NCI-H2196 (cell line): ENCODE results near the gene PORCN.

ENCODE experiments used
- DNase-seq: peaks from one replicate; lab custom pipeline; 2025; ENCODE audit not compliant: unreplicated experiment; lab: John Stamatoyannopoulos, UW

Gene PORCN

DNA sequence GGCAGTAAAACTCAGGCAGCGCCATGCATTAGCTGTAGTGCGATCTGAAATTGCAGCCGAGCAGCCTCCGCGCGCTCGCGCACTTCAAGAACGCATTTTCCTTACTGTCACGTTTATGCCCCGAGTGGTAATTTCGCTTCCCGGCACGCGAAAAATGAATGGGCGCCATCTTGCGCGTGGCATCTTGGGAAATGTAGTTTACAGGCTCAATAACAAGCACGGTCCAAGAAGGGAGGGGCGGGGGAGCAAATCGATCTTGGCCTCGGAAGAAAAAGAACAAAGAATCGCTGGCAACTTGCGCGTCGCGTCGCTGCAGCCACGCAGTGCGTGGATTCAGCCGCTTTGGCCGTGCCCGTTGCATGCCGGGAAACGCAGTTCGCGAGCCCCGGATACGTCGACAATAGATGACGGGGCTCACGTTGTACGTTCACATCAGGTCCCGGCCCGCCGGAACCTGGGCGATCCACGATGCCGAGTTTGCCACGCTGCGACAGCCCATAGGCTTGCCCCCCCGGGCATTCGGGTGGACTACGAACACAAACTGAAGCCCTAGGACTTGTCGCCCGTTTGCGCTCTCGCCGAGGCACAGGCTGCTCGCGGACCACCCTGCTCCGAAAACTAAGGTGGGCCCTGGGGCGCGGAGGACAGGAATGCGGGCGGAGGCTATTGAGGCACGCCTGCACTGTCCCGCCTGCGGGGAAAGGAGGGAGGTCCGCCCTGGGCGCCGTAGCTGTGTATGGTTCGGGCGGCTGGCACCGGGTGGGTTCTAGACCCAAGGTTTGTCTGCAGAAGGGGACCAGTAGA is 32.8 kb upstream of the PORCN start, which contains the start of gene FTSJ1:
Gene FTSJ1, plus strand, starts transcription at position 426 of the 804 bp plus-strand sequence. CDS start 1,849 bp downstream, outside the sequence.
- DNase-seq, result peak; percentile 68

DNA sequence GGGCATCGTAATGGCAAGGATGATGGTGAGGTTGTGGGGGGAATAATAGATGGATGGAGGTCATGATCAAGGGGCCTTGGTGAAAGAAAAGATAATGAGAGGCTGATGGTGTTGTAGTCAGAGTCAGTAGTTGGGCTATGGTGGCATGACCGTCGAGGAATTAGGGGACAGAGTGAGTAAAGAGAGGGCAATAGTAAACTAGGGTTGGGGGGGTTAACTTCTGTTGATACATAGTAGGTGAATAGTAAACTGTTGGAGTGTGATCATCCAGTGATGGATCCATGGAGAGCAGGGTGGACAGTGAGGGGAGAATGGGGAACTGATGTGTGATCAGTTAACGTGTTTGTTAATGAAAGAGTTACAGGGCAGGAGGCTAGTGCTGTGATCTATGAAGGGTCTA is 31.9 kb upstream of the PORCN start:
- no peak for DNase-seq

DNA sequence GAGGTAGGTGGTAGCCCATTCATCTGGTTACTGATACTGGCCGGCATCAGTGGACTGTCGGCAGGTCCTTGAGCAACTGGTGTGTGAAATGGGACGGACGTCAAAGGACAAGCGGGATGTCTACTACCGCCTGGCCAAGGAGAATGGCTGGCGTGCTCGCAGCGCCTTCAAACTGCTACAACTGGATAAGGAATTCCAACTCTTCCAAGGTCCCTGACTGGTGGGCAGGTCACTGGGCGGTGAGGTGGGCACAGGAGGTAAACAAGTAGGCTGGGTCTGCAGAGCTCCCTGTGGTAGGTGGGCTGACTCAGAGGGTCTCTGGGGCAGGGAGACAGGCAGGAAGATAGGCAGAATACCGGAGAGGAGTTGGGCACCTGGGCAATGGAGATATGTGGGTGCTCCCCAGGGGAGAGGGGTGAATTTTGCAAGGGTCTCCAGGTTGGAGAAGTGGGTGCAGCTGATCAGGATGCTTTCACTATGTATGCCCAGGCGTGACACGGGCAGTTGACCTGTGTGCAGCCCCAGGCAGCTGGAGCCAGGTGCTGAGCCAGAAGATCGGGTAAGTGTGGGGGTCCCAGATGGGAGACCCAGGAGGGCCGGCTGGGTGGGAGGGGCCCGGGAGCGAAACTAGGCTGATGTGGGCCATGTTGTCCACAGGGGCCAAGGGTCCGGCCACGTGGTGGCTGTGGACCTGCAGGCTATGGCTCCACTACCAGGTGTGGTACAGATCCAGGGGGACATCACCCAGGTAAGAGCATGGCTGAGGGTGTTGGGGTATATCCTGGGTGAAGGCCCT is 30.6 kb upstream of the PORCN start:
- DNase-seq, result no peak

DNA sequence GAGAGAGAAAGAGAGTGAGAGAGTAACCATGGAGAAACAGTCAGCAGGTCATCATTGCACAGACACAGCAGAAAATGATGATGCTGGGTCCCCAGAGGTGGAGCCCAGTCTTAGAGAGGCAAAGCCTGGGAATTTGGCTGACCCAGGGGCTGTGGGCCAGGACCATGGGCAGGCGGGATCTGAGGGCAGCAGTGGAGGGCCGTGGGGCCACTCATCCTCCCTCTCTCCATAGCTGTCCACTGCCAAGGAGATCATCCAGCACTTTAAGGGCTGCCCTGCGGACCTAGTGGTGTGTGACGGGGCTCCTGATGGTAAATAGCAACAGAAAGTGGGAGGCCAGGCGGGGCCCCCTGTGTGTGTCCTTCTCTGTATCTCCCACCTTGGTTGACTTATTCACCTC is 30.0 kb upstream of the PORCN start:
- no peak for DNase-seq

DNA sequence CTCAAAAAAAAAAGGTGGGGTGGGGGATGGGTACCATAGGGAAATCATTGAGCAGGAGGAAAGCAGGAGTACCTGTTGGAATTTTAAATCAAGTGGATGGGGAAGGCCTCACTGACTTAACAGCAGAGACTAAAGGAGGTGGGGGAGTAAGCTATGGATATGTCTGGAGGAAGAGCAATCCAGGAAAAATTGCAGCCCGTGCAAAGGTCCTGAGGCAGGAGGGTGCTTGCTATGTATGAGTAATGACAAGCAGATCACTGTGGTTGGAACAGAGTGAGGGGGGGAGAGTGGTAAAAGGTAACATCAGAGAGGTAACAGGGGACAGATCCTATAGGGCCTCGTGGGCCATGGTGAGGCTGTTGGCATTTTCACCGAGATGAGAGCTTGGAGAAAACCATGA is 28.6 kb upstream of the PORCN start:
- no peak for DNase-seq

DNA sequence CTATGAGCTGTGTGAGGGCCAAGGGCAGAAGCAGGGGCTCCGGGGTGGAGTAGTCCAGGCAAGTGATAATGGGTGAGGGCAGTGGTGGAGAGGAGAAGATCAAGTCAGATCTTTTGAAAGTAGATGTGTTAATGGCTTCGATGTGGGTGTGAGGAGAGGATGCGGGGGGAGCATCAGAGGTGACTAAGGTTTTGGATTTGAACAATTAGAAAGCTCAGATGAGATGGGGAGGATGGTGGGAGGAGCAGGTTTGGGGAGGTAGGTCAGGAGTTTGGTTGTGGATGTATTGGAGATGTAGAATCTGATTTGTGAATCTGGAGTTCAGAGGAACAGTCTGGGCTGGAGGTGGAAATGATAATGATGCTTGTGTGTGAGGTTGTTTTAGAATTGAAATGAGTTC is 28.2 kb upstream of the PORCN start:
- no peak for DNase-seq

DNA sequence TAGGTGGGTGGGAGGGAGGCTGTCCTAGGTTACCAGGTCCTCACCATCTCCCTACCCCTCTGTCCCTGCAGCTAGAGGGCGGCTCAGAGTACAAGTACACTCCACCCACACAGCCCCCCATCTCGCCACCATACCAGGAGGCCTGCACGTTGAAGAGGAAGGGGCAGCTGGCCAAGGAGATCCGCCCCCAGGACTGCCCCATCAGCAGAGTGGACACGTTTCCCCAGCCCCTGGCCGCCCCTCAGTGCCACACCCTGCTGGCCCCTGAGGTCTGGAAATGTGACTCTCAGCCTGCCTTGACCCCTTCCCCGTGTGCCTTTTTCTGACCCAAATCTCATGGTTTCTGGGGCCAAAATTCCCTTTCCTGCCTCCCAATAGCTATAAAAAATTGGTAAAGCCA is 26.3 kb upstream of the PORCN start:
- no peak for DNase-seq

DNA sequence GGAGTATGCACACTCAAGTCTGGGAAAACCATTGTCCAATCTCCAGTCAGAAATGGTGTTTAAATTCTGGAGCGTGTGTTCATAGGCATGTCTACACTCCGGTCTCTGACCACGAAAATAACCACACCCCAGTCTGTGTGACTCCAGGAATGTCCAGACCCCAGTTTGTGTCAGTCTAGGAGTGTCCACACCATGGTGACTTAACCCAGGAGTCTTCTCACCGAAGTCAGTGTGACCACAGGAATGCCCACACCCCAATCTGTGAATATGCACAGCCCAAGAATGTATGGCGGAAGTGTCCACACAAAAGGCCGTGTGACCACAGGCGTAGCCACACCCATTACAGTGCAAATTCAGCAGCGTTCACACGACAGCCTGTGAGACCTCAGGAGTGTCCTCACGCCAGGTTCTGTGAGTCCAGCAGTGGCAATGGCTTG is 21.4 kb upstream of the PORCN start:
- no peak for DNase-seq

DNA sequence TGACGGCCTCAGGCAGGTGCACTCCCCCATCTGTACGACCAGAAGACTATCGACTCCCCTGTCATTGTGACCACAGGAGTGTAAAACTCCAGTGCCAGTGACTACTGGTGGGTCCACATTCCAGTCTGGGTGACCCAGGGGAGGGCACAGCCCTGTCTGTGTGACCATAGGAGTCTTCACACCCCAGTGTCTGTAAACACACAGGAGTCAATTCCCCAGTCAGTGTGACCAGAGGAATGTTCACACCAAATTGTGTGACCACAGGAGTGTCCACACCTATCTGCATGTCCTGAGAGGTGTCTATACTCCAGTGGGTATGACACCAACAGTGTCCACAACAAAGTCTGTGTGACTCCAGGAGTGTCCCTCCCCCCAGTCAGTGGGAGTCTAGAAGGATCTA is 20.8 kb upstream of the PORCN start:
- DNase-seq, result no peak

DNA sequence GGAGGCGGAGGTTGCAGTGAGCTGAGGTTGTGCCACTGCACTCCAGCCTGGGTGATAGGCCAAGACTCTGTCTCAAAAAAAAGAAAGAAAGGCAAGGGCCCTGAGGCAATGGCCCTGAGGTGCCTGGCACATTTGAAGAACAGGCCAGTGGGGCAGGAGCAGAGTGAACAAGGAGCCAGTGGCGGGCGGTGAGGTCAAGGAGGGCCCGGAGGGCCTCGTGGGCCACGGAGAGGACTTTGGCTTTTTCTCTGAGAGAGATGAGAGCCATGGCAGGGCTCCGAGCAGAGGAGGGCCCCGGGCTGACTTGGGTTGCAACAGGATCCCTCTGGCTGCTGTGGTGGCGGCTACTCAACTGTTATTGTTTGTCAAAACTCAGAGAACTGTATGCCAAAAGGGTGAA is 19.5 kb upstream of the PORCN start:
- DNase-seq, result no peak

DNA sequence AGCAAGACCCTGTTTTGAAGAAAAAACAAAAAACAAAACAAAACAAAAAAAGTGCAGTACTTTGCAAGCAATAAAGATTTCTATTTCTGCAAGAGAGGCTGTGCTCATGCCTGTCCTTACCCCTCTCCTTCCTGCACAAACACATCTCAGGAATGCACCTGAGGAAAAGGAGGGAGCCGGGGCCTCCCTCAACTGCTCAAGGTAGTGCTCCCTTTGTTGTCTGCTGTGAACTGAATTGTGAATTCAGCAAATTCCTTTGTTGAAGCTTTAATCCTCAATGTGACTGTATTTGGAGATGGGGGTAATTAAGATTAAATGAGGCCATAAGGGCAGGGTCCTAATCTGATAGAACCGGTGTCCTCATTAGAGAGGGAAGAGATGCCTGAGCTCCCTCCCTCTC is 18.9 kb upstream of the PORCN start:
- DNase-seq, result no peak

DNA sequence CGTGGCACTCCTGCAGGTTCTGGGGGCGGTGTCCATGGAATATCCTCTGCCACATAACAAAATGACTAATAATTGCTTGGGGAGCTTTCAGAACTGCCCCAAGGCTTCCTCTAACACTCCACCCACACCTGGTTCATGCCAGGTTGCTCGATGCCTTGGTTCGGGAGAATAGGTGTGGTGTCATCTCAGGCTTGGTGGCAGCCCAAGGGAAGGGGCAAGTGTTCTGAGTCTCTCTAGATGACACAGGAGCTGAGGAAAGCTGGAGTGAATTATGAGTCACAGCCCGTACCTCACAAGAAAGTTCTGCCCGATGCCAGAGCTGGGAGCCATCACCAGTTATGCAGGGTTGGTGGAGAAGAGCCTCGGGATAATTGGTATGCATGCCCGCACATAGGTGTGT is 18.1 kb upstream of the PORCN start:
- DNase-seq, result no peak

DNA sequence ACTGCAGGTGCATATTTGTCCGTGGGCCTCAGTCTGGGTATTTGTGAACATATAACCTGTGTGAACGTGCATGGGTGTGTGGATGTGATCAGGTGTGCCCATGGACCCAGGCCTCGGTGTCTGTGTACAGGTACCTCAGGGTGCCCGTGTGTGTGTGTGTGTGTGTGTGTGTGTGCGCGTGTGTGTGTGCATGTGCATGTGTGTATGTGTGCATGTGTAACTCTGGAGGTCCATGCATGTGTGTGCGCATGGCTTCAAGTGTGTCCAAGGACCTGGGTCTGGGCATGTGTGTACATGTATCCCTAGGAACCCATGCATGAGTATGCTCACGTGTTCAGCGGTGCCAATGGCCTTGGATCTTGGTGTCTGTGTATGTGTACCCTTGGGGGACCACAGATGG is 17.0 kb upstream of the PORCN start:
- DNase-seq, result no peak

DNA sequence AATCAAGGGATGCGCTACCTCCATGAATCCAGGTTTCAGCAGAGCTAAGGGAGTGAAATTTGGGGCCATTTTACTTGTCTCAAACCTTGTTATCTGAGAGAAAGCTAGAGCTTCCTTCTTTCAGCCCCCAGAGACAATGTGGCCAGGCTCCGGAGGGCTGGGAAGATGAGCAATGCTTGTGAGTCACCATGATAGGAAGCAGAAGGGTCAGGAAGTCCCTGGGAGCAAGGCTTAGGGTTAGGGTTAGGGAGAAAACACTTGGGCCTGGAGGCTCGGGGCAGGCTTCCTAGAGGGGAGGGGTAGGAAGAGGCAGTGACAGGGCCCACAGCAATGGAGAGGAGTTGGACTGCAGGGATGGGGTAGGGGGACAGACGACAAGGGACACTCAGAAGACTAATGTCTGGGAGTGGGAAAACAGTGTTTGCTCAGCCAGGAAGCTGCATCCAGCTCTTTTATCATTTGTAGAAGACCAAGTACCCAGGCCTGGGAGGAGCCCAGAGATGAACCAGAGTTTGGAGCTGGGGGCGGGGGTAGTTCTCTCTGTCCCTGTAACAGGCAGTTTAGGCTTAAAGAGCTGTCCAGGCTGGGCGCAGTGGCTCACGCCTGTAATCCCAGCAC is 16.4 kb upstream of the PORCN start:
- no peak for DNase-seq

DNA sequence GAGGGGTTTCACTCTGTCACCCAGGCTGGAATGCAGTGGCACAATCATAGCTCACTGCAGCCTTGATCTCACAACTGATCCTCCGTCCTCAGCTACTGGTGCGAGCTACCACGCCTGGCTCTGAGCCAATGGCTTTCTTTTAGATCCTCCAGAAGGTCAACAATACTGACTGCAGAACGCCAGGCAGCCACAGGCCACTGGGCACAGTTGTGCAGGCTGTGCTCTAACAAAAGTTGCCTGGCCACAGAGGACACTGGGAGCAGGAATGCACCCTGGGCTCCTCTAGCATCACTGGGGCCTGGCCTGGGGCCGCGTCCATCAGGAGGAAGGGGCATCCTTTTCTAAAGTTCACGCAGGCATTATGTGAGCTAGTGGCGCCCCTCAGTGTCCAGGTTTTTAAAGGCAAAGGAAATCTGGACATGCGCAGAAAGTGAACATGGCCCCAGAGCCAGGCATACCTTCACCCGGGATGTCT is 14.9 kb upstream of the PORCN start:
- DNase-seq, result no peak

DNA sequence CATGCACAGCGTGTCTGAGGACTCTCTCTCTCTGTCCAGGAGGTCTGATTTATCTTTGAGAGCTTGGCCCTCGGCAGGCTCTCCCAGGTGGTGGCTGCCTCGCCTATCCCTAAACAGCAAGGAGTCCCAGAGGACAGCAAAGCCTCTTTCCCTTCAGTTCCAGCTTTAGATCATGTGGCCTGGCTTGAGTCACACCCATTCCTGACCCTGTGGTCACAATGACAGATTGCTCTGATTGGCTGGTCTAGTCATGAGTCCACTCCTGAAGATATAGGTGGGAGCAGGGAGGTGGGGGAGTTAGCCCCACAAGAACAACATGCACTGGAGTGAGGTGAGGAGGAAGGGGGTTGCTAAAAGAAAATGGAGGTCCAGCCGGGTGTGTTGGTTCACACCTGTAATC is 12.1 kb upstream of the PORCN start:
- DNase-seq, result no peak

DNA sequence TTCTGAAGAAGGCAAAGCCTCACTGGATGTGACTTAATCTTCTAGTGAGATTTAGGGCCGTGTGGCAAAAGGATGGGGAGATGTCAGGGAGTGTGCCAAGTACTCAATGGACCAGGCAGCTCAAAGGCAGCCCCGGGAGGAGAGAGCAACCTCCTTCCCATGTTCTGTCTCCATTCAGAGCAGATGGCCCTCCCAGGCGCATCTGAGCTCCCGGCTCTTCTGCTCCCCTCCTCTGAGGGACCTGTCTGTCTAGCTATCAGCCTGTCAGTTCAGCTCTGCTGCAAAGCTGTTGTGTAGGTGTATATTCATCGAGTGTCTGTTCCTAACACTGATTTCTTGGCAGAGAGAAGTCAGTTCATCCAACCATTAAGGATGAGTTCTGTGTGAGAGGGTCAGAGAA is 10.9 kb upstream of the PORCN start:
- DNase-seq, result no peak

DNA sequence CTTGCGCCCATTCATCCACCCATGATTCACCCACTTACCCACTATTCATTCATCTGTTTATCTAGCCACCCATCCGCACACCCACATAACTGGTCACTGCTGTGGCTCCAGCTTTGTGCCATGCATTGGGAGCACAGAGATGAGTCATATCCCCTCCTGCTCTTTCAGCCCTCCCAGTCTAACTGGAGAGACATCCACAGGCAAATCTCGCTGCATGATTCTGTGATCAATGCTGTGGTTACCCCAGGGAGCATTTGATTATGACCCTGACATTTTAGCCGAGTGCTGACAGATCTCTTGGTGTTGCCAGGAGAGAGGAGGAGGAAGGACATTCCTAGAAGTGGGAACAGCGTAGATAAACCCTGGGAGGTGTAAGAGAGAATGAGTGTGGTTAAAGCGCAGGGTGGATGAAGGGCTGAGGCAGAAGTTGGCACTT is 10.4 kb upstream of the PORCN start:
- no peak for DNase-seq

DNA sequence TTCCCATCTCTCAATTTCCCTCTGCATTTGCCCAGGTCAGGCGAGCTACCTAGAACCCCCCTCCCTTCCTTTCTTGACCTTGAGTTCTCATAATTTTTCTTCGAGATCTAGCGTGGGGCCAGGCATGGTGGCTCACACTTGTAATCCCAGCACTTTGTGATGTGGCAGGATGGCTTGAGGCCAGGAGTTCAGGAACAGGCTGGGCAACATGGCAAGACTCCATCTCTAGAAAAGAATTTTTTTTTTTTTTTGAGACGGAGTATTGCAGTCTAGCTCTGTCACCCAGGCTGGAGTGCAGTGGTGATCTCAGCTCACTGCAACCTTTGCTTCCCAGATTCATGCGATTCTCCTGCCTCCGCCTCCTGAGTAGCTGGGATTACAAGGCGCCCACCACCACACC is 4.5 kb upstream of the PORCN start:
- no peak for DNase-seq

DNA sequence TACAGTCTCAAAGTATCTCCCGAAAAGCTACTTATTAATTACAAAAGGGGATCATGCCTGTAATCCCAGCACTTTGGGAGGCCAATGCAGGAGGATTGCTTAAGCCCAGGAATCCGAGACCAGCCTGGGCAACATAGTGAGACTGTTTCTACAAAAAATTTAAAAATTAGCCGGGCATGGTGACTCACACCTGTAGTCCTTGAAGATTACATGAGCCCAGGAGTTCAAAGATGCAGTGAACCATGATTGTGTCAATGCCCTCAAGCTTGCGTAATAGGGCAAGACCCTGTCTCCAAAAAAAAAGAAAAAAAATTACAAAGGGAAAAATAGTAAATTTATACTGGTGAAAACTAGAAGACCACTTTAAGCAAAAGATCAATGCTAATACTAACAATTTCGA is 3.3 kb upstream of the PORCN start:
- no peak for DNase-seq

DNA sequence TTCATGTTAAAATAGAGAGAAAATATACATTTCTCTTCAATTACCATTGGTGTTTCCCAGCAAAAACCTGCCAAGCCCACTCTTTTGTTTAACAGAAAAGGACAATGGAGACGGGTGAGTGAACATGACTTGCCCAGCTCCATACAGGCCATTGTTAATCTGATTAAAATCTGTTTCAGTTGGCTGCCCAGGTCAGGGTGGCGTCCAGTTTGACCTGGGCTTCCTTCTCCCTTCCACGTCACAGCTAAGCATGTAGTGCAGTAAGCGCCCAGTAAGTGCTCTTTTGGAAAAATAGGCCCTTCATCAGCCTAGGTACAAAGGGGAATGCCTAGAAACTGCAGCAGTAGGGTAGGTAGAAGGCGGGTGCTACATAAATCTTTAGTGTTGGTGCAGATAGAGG is 1.5 kb upstream of the PORCN start:
- no peak for DNase-seq

DNA sequence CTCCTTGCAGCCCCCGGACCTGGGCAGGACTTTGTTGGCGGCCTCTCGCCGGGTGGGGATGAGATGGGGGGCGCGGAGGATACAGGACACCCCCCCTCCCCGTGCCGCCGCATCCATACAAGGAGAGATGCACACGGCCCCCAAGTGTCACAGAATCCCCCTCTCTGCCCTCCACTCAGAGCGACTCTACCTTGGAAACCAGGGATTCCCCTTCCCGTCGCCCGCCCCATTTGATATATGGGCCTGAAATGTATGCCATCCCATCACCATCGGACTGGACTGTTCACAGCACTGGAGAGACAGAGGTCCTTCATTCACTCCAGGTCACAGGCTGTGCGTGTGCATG is 426 bp downstream of the PORCN start:
- no peak for DNase-seq
